GM18519 (cell line): ENCODE results near the gene APH1A.
"Not testable (repeated sequence)": the region's sequence is repeated elsewhere in the genome, so short reads cannot be mapped to it uniquely, and the experiment has no call there.

Source experiments
- ATAC-seq: cut with Tn5 transposase; IDR thresholded peaks from one replicate; pipeline ENCODE4 v1.9.1; 2021; ENCODE audit warnings: mild to moderate bottlenecking, moderate library complexity; ENCODE audit not compliant: unreplicated experiment, low FRiP score

Gene APH1A

DNA sequence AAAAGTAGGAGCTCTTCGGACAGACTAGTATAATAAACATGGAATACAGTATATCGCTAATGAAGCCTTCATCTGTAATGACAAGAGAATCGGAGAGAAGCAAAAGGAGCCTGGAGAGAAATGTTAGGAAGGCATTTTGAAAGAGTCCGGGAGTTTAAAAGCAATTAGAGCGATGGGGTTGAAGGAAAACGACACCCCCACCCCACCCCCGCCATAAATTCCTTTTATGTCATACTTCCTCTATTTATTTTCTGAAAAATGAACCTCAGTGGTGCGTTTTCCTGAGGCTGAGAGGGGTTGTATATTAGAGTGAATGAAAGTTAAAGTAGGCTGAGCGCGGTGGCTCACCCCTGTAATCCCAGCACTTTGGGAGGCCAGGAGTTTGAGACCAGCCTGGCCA lies 635 bp upstream of the APH1A start:
- ATAC-seq = no peak

DNA sequence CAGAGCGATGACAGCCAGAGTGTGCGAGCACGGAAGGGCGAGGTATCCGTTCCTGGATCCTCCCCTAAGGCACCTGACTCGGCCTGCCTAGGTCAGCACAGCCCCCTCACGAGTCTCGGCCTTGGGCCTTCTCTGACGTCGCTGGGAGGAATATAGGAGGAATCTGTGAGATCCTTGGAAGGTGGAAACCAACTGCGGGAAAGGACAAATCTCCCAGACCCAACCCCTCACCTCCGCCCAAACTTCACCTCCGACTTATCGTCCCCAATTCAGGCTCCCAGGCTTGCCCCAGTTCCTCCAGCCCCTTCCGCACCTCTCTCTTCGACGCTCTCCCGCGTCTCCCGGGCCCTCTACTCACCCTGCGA lies 494 bp downstream of the APH1A start:
- no peak for ATAC-seq

DNA sequence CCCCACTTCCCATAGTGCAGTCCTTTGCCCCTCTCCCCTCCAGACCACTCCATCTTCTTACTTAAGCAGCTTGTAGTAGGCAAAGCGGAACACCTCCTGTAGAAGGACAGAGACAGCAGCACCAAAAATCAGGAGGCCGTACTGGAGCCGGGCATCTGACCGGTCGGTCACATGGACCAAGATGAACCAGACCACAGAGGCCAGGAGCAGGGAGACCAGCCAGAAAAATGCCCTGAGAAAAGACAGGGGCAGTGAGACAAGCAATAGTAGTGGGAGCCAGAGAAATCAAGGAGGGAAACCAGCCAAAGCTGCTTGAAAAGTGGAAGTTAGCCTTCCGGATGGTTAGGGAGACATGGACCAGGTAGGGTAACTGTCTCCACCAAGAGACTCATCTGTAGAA lies 920 bp downstream of the APH1A start:
- no peak for ATAC-seq

DNA sequence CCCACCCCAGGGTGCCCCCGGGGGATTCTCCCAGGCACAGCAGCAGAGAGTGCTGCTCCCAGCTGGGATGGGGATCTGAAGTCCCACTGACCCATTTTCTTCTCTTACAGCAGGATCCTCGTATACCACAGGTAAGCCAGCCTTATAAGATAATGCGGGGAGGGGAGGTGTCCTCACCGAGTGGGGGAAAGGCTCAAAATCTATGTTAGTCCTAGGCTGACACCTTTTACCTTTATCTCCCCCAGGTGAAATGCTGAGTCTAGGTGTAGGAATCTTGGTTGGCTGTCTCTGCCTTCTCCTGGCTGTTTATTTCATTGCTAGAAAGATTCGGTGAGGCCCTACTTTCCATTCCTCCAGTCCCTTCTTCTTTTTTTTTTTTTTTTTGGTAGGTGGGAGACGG lies 5.3 kb downstream of the APH1A start:
- no peak for ATAC-seq

- ATAC-seq = no peak
Observed at GRCh38 chr1:150262388-150263320, 6.2 kb downstream of the APH1A start.

GRCh38 chr1:150261367-150261766 lies 7.4 kb downstream of the APH1A start:
- ATAC-seq = no peak

DNA sequence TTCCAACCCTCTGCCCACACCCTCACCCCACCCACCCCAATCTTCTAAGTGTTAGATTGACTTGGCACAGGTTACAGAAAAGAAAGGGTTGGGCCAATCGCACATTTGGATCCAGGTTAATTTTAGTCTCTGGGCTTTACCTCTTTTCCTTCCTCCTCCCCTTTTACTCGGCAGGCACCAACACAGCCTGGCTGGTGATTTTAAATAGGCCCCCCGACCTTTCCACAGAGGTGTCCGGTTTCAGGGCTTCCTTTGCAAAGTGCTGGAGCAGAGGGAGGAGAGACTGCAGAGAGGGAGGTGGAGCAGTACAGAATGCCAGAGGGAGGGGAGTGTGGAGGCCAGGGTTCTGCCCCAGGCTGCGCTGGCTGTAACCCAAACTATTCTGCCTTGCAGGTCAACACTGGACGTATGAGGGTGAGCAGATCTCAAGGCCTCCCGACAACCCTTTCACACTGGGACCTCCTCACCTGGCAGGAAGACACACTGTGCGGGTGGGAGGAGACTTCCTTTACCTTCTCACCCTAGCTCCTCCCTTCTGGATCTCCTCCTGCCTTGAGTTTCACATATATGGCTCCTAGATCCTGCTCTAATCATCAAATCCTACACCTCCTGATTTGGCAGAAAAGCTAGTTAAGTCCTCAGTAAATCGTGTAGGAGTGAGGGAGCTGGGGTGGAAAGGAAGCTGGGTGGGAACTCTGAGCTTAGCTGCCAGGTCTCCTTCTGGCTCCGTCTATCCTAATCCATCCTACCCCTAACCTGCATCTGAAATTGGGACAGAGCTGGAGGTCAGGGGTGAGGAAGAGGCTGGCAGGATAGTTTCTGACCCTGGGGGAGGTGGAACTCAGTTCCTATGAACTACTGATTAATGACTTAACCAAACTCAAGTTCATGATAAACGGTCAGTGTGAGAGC lies 8.8 kb downstream of the APH1A start:
- ATAC-seq = no peak

DNA sequence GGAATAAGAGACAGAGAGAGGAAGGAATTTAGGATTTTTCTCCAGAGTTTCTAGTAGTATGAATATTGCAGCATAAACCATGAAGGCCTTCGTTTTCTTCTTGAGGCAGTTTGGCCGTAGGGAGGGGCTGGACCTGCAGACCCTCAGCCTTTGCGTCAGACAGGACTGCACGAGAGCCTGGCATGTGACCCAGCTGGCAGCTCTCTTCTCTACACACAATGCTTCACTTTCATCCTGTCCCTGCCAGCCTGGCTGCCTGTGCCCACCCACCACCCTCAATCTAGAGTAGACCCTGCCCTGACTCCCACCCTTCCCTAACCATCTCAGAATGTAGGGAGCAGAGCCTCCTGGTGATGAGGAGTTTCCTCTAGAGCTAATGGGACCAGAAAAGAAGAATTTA lies 9.6 kb downstream of the APH1A start:
- no peak for ATAC-seq

DNA sequence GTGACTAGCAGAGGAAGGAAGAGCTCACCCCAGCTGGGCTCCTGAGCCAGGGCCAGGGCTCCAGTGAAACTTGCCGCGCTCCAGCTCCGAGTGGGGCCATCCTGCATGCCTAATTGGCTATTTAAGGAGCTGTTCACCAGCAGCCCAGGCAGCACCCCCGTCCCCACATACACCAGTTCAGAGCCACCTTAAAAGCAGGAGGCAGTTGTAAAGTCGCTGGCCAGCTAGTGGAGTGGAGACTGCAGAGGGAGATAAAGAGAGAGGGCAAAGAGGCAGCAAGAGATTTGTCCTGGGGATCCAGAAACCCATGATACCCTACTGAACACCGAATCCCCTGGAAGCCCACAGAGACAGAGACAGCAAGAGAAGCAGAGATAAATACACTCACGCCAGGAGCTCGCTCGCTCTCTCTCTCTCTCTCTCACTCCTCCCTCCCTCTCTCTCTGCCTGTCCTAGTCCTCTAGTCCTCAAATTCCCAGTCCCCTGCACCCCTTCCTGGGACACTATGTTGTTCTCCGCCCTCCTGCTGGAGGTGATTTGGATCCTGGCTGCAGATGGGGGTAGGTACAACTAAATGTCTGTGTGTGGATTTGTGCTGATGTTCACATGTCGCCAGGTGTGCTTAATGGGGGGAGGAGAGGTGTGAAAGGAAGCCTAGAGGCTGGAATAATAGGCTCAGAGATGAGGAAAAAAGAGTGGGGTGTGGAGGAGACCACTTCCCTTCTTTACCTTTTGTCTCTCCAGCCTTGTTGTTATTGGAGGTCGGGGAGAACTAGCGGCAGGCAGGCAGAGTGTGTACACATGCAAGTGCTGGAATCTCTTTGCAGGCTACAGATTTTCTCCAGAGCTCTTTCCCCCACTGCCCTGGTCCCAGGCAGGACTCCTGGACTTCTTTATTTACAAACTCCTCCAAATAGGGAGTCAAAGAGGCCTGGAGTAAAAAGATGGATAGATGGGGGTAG lies 10.9 kb downstream of the APH1A start, which contains the start of gene CA14:
CA14 (plus strand) TSS at position 151 of the 962 bp plus-strand sequence; CDS start at position 506, 355 bp downstream.
- ATAC-seq = no peak

DNA sequence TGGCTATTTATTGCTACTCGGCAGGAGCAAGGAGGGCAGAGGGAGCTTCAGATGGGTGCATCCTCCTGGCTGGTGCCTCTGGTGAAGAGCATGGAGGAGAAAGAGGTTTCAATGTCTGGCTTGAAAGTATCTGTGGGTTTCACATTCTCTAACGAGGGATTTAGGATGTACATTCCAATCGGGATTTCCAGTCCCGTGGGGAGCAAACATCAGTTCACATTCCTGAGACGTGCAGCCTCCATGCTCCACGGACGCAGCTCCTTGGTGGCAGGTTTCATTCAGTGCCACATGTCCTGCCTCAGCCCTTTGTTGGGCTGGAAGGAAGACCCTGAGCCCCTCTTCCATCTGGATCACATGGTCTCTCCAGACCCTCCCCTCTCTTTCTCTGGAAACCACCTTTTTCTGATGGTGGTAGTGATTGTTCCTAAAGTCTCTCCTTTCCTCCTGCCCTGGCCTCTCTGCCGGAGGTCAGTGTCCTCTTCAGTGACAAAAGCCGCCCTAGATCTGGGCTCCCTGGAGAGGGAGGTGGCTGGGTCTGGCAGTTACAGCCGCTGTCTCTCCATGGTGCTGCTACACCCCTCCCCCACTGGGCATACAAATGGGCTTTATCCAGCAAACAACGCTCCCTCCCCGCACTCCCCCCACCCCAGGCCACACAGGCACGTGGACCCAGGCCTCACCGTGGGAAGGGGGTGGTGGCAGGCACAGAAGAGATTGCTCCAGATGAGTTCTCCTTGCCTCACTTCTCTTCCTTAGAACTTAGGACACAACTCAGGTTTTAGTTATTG lies 12.1 kb downstream of the APH1A start:
- no peak for ATAC-seq

- ATAC-seq = no peak
Observed at GRCh38 chr1:150256198-150256553, 12.6 kb downstream of the APH1A start.

DNA sequence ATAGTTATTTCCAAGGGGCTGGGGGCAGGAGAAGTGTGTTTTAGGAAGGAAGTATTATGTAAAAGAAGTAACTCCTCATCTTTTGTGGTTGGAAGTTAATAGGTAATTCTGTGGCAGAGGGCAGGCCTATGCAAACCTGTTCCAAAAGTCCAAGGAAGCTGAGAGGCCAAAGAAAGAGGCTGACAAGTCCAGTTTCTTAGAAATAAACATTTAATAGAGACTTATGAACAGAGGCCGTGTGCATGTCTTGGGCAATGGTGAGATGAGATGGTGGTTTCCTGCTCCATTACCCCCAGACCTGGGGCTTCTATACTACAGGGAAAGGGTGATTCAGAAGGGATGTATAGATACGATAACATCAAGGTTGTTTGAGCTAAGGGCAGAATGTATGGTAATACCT lies 18.9 kb downstream of the APH1A start:
- ATAC-seq = no peak

GRCh38 chr1:150243003-150243402 lies 25.8 kb downstream of the APH1A start:
- no peak for ATAC-seq

DNA sequence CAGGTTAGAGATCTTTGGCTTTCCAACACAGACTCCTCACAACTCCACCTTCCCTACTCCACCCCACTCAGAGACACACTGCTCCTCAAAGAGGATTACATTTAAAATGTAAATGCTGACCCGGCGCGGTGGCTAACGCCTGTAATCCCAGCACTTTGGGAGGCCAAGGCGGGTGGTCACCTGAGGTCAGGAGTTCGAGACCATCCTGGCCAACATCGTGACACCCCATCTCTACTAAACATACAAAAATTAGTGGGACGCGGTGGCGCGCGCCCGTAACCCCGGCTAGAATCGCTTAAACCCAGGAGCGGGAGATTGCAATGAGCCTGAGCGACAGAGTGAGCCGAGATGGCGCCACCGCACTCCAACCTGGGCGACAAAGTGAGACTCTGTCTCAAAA lies 31.1 kb downstream of the APH1A start:
- no peak for ATAC-seq

DNA sequence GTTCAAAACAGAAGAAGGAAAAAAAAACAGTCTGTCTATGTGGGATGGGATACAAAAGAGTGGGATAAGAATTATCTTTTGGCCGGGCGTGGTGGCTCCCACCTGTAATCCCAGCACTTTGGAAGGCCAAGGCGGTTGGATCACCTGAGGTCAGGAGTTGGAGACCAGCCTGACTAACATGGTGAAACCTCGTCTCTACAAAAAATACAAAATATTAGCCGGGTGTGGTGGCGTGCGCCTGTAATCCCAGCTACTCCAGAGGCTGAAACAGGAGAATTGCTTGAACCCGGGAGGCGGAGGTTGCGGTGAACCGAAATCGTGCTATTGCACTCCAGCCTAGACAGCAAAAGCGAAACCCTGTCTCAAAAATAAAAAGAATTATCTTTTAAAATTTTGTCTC lies 31.6 kb downstream of the APH1A start:
- ATAC-seq = not testable (repeated sequence)

DNA sequence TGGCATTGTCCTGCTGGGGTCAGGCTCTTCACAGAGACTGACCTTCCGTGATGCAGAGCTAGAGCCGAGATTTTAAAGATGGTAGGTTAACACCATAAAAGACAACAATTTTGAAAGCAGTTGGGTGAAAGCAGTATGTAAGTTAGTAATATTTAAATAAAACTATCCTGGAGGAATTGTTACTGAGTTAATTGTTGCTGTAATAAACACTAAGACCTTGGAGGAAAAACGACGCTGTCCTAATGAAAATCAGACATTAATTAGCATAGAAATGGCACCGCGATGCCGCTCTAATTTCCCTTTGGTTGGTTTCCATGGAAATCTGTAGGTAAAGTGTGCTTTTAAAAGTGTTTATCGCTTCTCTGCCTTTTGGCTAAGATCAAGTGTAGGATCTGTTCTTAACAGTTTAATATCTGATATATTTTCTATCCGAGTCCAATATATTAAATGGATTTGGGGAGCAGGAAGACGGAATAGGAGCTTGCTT lies 32.2 kb downstream of the APH1A start:
- no peak for ATAC-seq

DNA sequence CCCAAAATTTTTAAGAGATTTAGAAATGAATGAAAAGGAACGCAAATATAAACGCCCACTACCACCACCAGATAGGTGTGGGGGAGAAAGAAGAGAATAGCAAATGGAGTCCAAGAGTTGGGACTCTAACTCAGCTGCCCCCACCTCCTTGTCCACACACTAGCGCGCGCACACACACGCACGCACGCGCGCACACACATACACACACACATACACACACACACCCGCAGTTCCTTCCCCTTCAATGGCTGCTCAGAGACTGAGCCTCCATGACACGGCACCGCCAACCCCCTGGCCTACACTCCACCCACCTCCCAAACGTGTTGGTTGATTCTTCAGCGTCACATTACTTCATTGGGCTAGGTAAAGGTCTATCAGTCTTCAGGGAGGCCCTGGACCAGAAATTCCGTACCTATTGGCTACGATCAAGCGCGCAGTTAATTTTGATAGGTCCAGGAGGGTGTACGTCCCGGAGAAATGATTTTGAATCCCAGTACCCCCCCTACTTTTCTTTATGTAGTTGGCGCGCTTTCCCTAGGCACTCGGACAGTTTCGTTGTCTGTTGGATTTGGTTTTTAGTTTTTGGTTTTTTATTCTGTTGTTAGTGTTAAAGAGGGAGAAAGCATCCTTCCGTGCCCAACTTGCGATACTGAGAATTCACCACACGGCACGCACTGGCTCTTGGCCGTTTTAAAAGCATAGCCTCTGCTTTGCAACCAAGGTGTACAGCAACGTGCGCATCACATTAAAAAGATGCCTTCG lies 32.8 kb downstream of the APH1A start, which contains the start of gene ANP32E:
ANP32E (minus strand) TSS at position 261 of the 762 bp plus-strand sequence. CDS start 326 bp downstream, outside the sequence.
- peak; percentile 76 for ATAC-seq

- ATAC-seq = no peak
Observed at GRCh38 chr1:150235294-150235851, 33.4 kb downstream of the APH1A start.
